Epithelial cell of prostate (primary cell): ENCODE results near the gene TK1.

ENCODE experiments used
- DNase-seq: peaks from one replicate; pipeline ENCODE4 v3.0.0-alpha.2; 2011; ENCODE audit warnings: low read depth, low spot score
- H3K27ac ChIP-seq: fragments of 450-650 bp; 2 replicates; pipeline ENCODE4 v1.5.1; 2017; ENCODE audit warnings: mild to moderate bottlenecking

TK1 gene

DNA sequence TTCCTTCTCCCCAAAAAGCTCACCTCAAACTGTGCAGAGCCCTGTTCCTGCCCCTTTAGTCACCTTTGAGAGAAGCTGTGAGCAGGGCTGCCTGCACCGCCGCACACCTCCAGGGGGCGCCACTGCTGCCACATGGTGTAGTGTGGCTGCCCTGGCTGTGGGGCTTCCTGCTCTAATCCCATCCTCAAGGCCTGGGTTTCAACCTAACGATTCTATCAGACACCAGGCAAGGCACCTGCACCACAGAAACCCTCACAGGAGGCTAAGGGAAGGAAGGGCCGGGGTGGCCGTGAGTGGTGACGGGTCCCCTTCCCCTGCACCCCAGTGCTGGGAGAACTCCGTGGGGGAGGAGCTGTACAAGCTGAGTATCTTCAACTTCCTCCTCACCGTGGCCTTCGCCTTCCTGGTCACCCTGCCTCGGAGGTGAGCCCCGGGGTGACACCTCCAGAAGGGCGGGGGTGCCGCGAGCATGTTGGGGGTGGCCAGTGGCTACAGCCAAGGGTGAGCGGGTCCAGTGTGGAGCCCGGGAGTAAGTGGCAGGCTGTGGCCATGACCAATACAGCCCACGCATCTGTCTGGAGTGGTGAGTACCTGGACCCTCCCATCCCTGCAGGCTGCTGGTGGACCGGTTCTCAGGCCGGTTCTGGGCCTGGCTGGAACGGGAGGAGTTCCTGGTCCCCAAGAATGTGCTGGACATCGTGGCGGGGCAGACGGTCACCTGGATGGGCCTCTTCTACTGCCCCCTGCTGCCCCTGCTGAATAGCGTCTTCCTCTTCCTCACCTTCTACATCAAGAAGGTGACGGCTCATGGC lies 49.3 kb downstream of the TK1 start:
- DNase-seq: no peak
- no peak overlapping the region for H3K27ac ChIP-seq

DNA sequence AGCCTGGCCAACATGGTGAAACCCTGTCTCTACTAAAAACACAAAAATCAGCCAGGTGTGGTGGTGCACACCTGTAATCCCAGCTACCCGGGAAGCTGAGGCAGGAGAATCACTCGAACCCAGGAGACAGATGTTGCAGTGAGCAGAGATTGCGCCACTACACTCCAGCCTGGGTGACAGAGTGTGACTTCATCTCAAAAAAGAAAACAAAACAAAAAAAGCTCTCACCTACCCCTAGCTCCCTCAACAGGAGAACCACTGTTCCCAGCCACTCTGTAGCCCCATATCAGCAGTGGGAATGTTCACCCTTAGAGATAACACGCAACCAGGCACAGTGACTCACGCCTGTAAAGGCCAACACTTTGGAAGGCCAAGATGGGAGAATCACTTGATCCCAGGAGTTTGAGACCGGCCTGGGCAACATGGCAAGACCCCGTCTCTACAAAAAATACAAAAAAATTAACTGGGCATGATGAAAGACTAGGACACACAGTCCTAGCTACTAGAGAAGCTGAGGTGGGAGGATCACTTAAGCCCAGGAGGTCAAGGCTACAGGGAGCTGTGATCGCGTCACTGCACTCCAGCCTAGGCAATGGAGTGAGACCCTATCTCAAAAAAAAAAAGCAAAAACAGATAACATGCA lies 50.9 kb downstream of the TK1 start:
- no peak overlapping the region for H3K27ac ChIP-seq
- no peak for DNase-seq

DNA sequence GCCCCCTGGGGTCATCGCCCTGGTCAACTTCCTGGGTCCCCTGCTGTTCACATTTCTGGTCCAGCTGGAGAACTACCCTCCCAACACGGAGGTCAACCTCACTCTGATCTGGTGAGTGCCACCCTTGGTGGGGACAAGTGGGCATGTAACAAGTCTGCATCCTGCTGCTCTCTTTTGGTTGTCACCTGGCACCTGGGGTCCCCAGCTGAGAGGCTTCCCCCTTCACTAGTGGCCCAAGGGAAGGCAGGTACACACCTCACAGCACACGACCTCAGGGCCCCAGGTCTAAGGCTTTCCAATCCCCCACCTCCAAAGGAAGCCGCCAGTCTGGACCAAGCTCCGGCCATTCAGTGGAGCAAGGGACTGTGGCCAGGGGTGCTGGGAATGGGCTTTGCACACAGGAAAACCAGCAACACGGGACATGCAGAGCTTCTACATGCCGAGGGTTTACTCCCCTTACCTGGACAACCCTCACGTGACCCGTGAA lies 51.9 kb downstream of the TK1 start:
- no peak for DNase-seq
- no peak overlapping the region for H3K27ac ChIP-seq

- no peak for DNase-seq
These were observed 52.6 kb downstream of the TK1 start for GRCh38 chr17:78133971-78134898.

DNA sequence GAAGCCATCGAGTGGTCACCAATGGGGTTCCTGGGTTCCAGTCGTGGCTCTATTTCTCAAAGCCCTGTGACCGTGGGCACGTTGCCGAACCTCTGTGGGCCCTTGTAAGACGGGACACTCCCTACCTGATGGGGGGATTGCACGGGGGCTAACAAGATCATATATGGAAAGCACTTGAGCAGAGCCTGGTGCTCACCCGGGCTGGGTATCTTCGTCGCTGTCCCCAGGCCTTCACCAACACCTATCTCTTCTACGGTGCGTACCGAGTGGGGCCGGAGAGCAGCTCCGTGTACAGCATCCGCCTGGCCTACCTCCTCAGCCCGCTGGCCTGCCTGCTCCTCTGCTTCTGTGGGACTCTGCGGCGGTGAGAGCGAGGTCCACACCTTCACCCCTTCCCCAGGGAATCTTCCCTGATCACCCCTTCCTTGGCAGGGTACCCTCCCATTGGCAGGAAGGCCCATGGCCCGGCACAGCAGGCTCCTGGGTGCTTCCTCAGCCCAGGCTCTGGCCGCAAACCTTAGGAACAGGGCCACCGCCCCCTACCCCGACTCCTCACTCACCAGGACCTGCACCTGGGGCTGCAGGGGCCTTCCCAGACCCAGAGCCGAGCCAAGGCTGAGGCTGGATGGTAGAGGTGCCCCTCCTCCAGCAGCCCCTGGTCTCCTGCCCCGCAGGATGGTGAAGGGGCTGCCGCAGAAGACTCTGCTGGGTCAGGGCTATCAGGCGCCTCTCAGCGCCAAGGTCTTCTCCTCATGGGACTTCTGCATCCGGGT lies 53.5 kb downstream of the TK1 start:
- no peak for DNase-seq
- no peak overlapping the region for H3K27ac ChIP-seq

More at GRCh38 chr17:78133971-78134898, 52.6 kb downstream of the TK1 start:
- no peak overlapping the region for H3K27ac ChIP-seq

DNA sequence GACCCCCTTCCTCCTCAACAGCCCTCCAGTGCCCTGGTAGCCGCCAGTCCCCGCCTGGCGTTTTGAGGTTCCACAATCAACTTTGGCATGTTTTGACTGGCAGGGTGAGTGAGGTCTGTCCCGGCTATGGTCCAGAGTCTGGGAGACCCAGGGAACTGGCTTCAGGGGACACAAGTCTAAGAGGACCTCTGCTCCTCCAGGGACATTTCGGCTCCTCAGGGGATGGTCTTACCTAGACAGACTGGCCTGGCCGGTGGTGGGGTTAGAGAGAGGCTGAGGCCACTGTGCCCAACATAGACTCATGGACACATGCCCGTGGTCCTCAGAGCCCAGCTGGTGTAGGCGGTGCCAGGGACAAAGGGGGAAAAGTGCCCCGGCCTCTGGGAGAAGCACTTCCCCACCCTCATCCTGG lies 54.1 kb downstream of the TK1 start:
- H3K27ac ChIP-seq: no peak overlapping the region

GRCh38 chr17:78132084-78132676 lies 54.7 kb downstream of the TK1 start:
- no peak overlapping the region for H3K27ac ChIP-seq
- no peak for DNase-seq

More for the DNA sequence above, 54.1 kb downstream of the TK1 start:
- no peak for DNase-seq

DNA sequence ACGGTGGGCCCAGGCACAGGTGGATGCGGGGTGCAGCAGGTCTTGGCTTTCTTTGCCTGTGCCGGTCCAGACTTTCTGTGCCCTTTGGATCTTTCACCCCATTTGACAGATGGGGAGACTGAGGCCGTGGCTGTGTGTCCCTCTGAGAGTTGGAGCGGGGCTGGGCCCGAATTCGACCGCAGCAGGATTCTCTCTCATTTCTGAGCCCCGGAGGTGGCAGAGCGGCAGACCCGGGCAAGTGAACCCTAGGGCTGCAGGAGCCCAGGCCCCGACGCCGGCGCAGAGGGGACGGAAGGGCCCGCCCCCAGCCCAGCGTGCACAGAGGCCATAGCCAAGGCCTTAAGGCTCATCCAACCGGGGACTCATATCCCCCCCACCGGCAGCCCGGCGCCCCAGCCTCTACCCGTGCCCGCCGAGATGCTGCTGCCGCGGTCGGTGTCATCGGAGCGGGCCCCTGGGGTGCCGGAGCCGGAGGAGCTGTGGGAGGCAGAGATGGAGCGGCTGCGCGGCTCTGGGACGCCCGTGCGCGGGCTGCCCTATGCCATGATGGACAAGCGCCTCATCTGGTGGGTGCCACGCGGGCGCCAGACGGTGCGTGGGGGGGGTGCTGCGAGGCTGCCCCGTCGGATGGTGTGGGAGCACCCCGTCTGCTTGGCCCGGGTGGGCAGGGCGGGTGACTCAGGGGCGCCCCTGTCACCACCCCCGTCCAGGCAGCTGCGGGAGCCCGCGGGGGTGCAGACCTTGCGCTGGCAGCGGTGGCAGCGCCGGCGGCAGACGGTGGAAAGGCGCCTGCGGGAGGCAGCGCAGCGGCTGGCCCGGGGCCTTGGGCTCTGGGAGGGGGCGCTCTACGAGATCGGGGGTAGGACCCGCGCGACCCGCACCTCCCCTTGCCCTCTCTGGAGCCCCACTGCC lies 55.4 kb downstream of the TK1 start:
- DNase-seq: no peak
- no peak overlapping the region for H3K27ac ChIP-seq

- H3K27ac ChIP-seq: peak within 1 kb of the TSS; percentile 84
- no peak for DNase-seq
These were observed 56.3 kb downstream of the TK1 start, which contains the start of gene TMC8 for GRCh38 chr17:78130437-78131101. TSS of gene TMC8 (plus strand) at chr17:78130771. CDS start at chr17:78131589, 818 bp downstream.

DNA sequence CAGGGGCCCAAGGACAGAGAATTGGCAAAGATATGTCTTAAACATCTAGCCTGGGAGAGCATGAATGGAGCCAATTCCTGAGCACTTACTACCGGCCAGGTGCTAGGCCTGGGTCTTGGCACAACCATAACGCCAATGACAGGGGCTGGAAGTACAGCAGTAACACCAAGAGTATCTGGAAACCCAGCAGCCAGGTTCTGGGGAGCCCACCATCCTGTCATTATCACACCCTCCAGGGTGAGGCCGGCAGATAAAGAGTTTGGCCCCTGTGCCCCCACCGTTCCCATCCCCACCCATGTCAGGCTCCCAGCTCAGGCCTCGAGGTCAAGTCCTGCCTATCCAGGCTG lies 56.8 kb downstream of the TK1 start:
- no peak for DNase-seq
- H3K27ac ChIP-seq: peak overlapping the region; percentile 84

- peak overlapping the region; percentile 84 for H3K27ac ChIP-seq
- DNase-seq: no peak
These were observed 57.3 kb downstream of the TK1 start for GRCh38 chr17:78129351-78130089.

GRCh38 chr17:78128551-78129350 lies 58.1 kb downstream of the TK1 start, which contains the start of gene TMC6:
TSS of gene TMC6 (minus strand) at chr17:78128755. CDS start at chr17:78126832, 1,923 bp downstream.
- H3K27ac ChIP-seq: peak within 1 kb of the TSS; percentile 84
- no peak for DNase-seq

- DNase-seq: no peak
- peak overlapping the region; percentile 84 for H3K27ac ChIP-seq
These were observed 58.8 kb downstream of the TK1 start for GRCh38 chr17:78127888-78128550.

DNA sequence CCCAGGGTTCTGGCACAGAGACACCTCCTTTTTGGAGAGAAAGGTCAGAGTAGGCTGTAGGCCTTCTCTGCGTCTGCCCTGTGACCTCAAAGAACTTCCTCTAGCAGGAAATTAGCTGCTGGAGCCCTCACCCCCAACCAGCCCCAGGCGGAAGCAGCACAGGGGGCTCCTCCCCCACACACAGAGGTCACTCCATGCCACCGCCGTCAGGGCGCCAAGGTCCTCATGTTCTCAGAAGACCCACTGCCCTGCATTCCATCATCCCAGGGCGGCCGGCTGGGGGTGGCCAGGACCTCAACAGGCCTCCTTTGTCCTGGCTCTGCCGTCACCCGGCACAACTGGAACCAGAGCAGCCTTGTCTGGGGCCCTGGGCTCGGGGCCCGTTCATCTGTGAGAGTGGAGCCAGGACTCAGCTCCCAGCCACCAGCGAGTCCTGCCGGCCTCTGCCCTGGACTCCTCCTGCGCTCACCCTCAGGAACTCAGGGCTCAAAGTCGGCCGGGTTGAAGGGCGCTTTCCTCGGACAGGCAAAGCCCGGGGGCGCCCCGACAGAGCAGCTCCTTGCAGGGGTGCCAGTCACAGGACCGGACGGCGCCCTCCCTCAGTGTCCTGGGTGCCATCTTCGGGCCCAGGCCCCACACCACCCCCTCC lies 59.5 kb downstream of the TK1 start:
- peak overlapping the region; percentile 84 for H3K27ac ChIP-seq
- DNase-seq: no peak

DNA sequence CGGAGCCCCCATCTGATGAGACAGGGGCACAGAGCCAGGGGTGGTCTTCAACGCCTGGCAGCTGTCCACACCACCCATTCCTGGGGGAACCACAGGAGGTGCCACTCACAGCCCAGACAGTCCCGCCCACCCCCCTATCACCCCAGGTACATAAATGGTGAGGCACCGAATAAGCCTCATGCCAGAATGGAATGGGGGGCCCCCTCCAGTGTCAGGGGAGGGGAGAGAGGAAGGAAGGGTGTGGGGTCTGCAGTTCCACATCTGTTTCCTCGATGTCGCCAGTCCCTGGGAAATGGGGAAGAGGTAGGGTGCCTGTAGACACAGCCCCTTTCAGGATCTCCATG lies 60.0 kb downstream of the TK1 start:
- no peak overlapping the region for H3K27ac ChIP-seq
- DNase-seq: no peak
